Fibroblast of pulmonary artery (primary cell): Measurements from ENCODE around the gene GPR137.

Experiments
- DNase-seq: peaks from one replicate; pipeline ENCODE4 v3.0.0-alpha.2; 2010; ENCODE audit warnings: low read depth
- H3K4me3 ChIP-seq: replicated peaks from 2 replicates; pipeline ENCODE4 v1.5.1; 2011; ENCODE audit warnings: low read depth, mild to moderate bottlenecking, control low read depth, low read length, moderate library complexity
- TF ChIP-seq, protein P1 (sequence below): IDR thresholded peaks from 2 replicates; pipeline ENCODE4 v1.5.1; 2011; ENCODE audit warnings: mild to moderate bottlenecking, control low read depth, low read length, inconsistent platforms; ENCODE audit errors: missing control alignments

The GPR137 gene

DNA sequence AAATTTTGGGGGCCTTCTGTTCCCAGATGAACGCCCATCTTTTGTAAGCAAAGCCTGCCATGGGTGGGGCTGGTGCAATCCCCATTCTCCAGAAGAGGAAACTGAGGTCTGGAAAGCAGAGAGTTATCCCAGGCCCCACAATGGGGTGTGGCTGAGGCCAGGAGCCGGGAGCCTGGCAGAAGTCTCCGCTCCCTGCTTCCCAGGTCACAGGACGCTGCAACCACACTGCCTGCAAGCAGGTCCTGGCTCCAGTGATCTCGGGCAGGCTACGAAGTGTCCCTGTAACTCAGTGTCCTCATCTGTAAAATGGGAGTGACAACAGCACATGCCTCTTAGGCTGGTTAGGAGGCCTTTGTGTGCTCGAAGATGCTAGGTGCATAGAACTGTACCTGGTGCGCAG is 32.6 kb upstream of the GPR137 start:
- DNase-seq: no peak
- peak overlapping the region; percentile 85 for H3K4me3 ChIP-seq
- TF ChIP-seq, protein P1, sequence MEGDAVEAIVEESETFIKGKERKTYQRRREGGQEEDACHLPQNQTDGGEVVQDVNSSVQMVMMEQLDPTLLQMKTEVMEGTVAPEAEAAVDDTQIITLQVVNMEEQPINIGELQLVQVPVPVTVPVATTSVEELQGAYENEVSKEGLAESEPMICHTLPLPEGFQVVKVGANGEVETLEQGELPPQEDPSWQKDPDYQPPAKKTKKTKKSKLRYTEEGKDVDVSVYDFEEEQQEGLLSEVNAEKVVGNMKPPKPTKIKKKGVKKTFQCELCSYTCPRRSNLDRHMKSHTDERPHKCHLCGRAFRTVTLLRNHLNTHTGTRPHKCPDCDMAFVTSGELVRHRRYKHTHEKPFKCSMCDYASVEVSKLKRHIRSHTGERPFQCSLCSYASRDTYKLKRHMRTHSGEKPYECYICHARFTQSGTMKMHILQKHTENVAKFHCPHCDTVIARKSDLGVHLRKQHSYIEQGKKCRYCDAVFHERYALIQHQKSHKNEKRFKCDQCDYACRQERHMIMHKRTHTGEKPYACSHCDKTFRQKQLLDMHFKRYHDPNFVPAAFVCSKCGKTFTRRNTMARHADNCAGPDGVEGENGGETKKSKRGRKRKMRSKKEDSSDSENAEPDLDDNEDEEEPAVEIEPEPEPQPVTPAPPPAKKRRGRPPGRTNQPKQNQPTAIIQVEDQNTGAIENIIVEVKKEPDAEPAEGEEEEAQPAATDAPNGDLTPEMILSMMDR: no peak

DNA sequence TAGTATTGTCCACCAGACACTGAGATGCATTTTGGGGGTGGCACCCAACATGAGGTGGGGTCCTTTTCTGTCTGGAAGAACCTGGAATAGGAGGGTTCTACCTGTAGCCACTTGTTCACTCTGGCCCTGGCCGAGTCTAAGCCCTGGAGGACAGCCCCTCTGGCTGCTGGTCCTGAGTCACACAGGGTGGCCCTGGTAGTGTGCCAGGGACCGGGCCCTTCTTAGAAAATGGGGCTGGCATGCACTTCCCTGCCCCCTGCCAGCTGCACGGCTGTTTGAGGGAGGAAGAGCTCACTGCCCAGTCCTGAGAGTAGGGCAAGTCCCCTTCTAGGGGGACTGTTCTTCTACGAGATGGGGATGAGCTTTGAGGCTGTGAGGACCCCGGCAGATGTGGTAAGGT is 32.2 kb upstream of the GPR137 start:
- no peak overlapping the region for H3K4me3 ChIP-seq
- DNase-seq: no peak
- TF ChIP-seq, protein P1: no peak

DNA sequence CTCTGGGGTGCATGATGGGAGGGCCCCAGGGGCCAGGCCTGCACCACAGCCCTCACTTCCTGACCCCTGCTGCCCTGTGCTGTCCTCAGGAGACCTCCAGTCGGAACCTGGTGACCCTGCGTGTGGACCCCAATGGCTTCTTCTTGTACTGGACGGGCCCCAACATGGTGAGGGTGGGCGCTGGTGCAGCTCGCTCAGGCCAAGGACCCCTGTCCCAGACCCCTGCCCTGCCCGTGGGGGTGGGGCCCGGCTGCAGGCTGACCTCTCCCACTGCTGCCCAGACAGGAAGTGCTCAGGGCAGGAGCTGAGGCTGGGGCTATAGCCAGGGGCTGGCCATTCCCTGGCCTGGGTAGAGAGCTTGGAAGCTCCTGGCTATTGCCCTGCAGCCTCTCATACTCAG is 31.3 kb upstream of the GPR137 start:
- TF ChIP-seq, protein P1: no peak
- no peak overlapping the region for H3K4me3 ChIP-seq
- DNase-seq: no peak

DNA sequence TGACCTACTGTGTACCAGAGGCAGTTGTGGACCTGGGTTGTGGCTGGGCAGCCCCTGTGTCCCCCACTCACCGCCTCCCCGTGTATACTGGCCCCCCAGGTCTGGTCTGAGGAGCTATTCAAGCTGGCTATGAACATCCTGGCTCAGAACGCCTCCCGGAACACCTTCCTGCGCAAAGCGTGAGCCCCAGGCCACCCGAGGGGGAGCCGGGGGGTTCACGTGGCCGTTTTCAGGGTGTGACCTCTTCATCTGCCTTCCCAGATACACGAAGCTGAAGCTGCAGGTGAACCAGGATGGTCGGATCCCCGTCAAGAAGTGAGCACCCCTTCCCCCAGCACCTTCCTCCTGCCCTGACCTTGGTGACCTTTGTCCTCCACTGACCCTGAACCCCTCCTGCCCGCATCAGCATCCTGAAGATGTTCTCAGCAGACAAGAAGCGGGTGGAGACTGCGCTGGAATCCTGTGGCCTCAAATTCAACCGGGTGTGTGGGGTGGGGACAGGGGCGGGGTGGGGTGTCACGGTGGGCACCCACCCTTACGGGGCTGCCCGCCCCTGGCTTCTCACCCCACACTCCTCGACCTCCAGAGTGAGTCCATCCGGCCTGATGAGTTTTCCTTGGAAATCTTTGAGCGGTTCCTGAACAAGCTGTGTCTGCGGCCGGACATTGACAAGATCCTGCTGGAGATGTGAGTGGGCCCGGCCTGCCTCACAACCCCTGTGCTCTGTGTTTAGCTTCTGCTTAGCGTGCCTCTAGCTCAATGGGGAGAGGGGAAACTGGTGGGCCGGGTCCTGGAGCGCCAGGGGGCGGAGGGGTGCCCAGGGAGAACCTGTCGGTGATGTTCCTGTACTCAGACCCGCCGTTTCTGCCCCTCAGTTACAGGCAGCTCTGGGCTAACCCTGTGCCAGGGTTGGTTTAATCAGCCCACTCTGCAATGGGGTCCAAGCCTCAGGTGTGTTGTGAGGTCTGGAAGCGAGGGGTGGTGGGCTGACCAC is 30.2 kb upstream of the GPR137 start:
- no peak overlapping the region for H3K4me3 ChIP-seq
- TF ChIP-seq, protein P1: no peak
- no peak for DNase-seq

DNA sequence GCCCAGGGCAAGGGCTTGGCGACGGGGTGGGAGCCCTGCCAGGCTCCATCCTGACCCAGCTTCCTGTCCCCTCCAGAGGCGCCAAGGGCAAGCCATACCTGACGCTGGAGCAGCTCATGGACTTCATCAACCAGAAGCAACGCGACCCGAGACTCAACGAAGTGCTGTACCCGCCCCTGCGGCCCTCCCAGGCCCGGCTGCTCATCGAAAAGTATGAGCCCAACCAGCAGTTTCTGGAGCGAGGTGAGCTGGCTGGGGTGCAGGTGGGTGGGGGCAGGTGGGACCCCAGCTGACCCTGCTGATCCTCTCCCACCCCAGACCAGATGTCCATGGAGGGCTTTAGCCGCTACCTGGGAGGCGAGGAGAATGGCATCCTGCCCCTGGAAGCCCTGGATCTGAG is 29.3 kb upstream of the GPR137 start:
- TF ChIP-seq, protein P1: no peak
- DNase-seq: no peak
- H3K4me3 ChIP-seq: no peak overlapping the region

DNA sequence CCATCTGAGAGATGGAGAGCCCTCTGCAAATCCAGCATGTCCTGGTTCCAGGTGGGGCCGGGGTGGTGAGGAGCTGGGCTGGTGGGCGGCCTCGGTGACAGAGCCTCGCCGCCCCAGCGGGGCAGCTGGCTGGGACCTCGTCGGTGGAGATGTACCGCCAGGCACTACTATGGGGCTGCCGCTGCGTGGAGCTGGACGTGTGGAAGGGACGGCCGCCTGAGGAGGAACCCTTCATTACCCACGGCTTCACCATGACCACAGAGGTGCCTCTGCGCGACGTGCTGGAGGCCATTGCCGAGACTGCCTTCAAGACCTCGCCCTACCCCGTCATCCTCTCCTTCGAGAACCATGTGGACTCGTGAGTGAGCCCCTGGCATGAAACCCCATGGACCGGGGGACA is 27.3 kb upstream of the GPR137 start:
- no peak overlapping the region for H3K4me3 ChIP-seq
- TF ChIP-seq, protein P1: no peak
- DNase-seq: no peak
